GM12873 (cell line): ENCODE results near the gene BCL2L13.

Experiments used
- TF ChIP-seq, protein P1 (sequence below): IDR thresholded peaks from 2 replicates; pipeline ENCODE4 v1.5.1; 2012; ENCODE audit warnings: low read depth, mild to moderate bottlenecking, moderate library complexity, low read length, control low read depth; ENCODE audit not compliant: insufficient read depth; ENCODE audit errors: missing control alignments

BCL2L13 gene

DNA sequence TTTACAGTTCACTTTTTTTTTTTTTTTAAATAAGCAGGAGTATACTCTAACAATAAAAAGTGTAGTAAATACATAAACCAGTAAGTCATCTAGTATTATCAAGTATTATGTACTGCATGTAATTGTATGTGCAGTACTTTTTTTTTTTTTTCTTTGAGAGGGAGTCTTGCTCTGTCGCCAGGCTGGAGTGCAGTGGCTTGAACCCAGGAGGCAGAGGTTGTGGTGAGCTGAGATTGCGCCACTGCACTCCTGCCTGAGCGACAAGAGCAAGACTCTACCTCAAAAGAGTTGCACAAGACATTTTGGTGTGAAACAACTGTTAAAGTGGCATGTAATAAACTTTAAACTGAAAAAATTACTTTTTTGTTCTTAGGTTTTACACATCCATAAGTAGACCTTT, 16.7 kb downstream of the BCL2L13 start:
- TF ChIP-seq, protein P1, sequence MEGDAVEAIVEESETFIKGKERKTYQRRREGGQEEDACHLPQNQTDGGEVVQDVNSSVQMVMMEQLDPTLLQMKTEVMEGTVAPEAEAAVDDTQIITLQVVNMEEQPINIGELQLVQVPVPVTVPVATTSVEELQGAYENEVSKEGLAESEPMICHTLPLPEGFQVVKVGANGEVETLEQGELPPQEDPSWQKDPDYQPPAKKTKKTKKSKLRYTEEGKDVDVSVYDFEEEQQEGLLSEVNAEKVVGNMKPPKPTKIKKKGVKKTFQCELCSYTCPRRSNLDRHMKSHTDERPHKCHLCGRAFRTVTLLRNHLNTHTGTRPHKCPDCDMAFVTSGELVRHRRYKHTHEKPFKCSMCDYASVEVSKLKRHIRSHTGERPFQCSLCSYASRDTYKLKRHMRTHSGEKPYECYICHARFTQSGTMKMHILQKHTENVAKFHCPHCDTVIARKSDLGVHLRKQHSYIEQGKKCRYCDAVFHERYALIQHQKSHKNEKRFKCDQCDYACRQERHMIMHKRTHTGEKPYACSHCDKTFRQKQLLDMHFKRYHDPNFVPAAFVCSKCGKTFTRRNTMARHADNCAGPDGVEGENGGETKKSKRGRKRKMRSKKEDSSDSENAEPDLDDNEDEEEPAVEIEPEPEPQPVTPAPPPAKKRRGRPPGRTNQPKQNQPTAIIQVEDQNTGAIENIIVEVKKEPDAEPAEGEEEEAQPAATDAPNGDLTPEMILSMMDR: no peak

DNA sequence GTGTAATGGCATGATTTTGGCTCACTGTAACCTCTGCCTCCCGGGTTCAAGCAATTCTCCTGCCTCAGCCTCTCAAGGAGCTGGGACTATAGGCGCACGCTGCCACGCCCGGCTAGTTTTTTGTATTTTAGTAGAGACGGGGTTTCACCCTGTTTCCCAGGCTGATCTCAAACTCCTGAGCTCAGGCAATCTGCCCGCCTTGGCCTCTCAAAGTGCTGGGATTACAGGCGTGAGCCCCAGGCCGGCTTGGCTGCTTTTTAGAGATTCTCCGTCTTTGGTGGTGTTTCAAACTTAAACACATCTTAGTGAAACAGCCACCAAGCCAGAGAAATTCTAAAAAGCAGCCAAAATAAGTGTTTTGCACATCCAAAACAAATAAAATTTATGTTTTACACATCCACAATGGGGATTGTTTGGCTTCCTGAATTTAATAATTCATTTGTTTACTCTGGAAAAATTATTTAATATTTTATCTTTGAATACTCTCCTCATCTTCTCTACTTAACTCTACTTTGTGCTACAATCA, 18.4 kb downstream of the BCL2L13 start:
- TF ChIP-seq, protein P1: no peak

DNA sequence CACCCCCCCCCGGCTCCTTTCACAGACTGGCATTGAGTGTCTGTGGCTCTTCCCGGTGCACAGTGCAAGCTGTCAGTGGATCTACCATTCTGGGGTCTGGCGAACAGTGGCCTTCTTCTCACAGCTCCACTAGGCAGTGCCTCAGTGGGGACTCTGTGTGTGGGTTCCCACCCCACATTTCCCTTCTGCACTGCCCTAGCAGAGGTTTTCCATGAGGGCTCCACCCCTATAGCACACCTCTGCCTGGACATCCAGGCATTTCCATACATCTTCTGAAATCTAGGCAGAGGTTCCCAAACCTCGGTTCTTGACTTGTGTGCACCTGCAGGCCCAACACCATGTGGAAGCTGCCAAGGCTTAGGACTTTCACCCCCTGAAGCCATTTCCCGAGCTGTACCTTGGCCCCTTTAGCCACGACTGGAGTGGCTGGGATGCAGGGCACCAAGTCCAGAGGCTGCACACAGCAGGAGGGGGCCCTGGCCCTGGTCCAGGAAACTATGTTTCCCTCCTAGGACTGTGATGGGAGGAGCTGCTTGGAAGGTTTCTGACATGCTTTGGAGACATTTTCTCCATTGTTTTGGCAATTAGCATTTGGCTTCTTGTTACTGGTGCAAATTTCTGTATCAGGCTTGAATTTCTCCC, 26.0 kb downstream of the BCL2L13 start:
- TF ChIP-seq, protein P1: no peak

DNA sequence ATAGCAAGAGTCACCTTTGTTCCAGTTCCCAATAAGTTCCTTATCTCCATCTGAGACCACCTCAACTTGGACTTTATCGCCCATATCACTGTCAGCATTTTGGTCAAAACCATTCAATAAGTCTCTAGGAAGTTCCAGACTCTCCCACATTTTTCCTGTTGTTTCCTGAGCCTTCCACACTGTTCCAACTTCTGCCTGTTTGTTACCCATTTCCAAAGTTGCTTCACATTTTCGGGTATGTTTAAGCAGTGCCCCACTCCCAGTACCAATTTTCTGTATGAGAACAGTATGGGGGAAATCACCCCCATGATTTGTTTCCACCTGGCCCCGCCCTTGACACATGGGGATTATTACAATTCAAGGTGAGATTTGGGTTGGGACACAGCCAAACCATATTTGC, 26.7 kb downstream of the BCL2L13 start:
- TF ChIP-seq, protein P1: no peak

DNA sequence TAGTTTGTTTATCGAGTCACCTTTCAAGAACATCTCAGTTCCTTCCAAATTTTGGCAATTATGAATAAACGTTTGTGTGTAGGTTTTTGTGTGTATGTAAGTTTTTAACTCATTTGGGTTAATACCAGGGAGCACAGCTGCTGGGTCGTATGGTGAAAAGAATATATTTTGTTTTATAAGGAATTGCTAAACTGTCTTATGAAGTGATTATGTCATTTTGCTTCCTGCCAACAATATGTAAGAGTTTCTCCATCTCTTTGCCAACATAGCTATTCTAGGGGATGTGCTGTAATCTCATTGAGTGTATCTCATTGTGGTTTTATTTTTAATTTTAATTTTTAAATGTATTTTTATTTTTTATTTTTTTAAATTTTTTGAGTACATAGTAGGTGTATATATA, 27.3 kb downstream of the BCL2L13 start:
- TF ChIP-seq, protein P1: no peak

DNA sequence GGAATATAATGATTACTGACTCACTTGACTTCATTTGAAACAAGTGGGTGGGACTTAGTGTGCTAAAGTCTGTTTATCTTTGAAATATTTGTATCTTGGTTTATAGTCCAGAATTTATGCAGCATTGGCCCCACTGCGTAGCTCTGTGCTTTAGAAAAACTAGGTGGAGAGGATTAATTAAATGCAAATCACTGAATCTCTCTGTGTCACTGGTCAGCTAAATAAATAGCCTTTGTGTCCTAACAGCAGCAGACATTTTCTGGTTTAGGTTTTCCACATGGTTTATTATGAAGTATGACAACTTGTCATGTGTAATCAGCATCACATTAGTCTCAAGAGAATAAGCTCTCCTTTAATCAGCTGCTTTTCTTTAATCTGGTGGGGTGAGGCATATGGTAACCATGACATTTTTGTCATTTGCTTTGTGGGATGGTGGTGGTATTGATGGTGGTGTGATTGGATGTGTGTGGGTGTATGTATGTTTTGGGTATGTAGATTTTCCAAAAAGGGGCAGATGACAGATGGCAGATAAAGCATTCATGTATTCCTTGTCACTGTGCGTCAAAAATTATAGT, 33.9 kb downstream of the BCL2L13 start:
- TF ChIP-seq, protein P1: no peak

DNA sequence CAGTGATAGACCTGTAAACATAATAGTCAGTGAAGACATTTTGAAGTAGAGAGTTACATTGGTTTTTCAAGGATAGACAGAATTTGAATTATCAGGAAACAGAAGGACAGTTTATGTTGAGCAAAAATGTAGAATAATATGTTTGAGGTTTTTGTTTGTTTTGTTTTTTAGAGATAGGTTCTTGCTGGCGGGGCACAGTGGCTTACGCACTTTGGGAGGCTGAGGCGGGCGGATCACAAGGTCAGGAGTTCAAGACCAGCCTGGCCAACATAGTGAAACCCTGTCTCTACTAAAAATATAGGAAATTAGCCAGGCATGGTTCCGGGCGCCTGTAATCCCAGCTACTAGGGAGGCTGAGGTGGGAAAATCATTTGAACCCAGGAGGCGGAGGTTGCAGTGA, 35.6 kb downstream of the BCL2L13 start:
- TF ChIP-seq, protein P1: no peak
